Middle frontal gyrus (tissue), 1 donor: ENCODE measurements around the gene HAO2.

Experiments used
- DNase-seq: peaks from one replicate; pipeline ENCODE4 v3.0.0-alpha.2; 2015; ENCODE audit warnings: low spot score; ENCODE audit errors: extremely low spot score

The HAO2 gene

DNA sequence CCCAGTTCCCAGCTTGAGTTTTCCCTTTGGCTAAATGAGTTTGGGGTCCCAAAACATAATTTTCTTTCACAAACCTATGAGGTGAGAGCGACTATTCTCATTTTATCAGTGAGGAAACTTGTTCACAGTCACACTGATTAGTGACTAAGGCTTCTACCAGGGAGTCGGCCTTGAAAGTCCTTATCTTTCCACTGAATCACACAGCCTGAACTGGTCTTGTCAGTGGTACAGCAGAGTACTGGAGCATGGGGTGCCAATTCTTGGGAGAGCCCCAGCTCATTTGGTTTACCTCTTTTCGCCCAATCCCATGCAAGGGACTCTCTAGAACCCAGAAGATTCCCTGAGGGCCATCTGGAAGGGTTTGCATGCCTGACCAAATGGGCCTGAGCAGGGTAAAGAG lies 63.3 kb downstream of the HAO2 start:
- DNase-seq = no peak

DNA sequence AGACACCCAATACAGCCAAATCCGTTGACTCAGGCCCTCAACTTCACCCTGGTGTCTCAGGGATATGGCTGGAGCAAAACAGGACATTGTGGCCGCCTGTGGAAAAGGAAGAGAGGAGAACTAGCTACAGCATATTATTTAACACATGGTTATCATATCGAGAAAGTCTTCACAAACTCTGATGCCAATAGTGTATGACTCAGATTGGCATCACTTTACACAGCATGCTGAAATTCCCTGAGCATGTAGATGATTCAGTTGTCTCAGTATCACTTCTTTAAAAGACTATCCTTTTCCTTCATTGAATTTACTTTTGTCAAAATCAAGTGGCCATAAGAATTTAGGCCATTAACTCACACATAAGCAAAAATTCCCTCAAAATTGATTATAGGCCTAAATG lies 66.5 kb downstream of the HAO2 start:
- no peak for DNase-seq

DNA sequence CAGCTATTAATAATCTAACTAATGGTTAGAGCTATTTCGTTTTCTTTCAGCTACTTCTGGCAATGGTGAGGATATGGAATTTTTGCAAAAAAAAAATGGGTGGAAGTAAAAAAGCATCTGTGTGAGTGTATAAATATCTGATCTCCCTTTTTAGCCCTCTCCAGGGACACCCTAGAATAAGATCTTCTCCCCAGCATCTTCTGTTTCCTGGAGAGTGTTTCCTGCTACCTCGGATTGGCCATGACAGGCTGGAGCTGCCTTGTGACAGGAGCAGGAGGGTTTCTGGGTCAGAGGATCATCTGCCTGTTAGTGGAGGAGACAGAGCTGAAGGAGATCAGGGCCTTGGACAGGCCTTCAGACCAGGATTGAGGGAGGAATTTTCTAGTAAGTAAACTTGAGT lies 70.2 kb downstream of the HAO2 start:
- no peak for DNase-seq

DNA sequence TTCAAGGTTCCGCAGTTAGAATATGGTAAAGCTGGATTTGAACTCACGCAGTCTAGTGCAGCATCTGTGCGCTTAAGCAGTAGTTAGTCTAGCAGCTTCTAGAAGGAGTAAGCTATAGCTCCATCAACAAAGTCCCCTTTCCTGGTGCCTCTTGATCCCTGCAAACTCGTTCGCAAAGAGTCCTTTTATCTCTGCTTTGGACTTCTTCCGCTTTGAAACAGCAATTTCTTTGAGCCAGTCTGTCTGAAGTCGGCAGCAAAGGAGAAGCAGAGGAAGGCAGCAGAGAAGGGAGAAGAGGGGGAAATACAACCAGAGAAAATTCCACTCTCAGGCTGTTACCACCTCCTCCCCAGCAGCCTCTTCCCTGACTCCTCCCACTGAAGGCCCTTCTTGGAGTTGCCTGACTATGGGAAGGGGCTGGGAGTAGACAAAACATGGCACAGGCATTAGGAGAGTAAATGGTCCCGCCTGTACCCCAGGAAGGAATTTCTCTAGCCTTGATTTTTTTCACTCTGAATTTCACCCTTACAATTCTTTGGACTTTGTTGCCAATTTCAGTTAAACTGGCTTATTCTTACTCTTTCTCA lies 72.2 kb downstream of the HAO2 start:
- no peak for DNase-seq

- no peak for DNase-seq
Measured at GRCh38 chr1:119442756-119443155, 74.2 kb downstream of the HAO2 start.
